Brain microvascular endothelial cell (primary cell): ENCODE measurements around the gene MT1E.
"Not testable (repeated sequence)": the region's sequence is repeated elsewhere in the genome, so short reads cannot be mapped to it uniquely, and the experiment has no call there.

Experiments
- DNase-seq: peaks from one replicate; pipeline ENCODE4 v3.0.0-alpha.2; 2020
- H3K27ac ChIP-seq: fragments of 250-450 bp; sonication (Bioruptor Pico); 2 replicates; pipeline ENCODE4 v1.5.1; 2020; ENCODE audit warnings: mild to moderate bottlenecking, moderate library complexity
- H3K27me3 ChIP-seq: fragments of 250-450 bp; sonication (Bioruptor Pico); replicated peaks from 2 replicates; pipeline ENCODE4 v1.5.1; 2020; ENCODE audit warnings: mild to moderate bottlenecking
- H3K36me3 ChIP-seq: fragments of 250-450 bp; sonication (Bioruptor Pico); replicated peaks from 2 replicates; pipeline ENCODE4 v1.5.1; 2020; ENCODE audit warnings: mild to moderate bottlenecking
- H3K4me3 ChIP-seq: 2 replicates; pipeline ENCODE4 v1.5.1; 2011; ENCODE audit warnings: low read depth, mild to moderate bottlenecking, control low read depth, low read length, moderate library complexity
- CTCF ChIP-seq: IDR thresholded peaks from 2 replicates; pipeline ENCODE4 v1.5.1; 2011; ENCODE audit warnings: low read depth, mild to moderate bottlenecking, moderate library complexity, low read length, control low read depth, inconsistent platforms; ENCODE audit errors: missing control alignments
- in situ Hi-C: cut with HindIII; loops from 2 replicates; pipeline ENCODE4 v1.10.0; 2017; ENCODE audit warnings: low sequenced_read_pairs, low pct_ligation_motif_present

Gene MT1E

DNA sequence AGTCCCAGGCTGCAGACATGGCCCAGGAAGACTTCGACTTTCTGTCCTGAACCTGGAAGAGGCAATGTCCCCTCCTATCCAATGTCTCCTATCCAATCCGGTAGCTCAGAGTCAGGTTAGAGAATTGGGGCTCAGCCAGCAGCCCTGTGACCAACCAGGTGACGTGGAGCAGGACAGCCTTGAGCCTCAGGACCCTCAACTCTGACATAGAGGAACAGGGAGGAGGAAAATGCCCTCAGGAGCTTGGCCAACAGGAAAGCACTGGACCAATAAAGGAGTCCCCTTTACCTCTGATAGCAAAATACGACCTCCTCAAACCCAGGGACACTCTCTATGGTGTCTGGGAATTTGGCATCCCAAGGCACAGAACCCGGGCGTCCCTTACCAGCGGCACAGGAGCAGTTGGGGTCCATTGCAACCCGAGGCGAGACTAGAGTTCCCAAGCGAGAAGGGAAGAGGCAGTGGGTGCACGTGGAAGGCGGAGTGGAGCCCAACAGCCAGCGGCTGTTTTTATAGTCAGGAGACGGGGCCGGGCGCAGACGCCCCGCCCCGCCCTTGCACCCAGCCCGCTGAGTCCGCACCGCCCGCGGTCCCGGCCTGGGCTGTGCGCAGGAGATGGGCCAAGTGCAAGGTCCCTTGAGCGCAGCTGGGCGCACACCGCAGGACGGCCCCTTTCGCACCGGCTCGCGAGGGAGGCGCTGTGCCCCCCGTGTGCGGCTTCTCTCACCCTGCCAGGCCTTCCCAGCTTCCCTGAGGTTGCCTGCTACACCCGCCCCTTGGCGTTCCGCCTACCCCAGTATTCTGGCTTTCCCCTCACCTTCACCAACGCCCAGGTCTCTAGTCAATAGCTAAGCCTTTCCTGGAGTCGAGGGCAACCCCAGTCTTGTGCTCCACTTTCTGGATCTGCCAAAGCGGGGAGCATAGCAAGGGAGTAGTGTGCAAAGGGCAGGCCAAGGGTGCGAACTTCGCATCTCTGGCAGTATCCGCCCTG, 42.3 kb downstream of the MT1E start, which contains the start of gene MT1G:
MT1G (minus strand) TSS at position 485 of the 991 bp plus-strand sequence; CDS start at position 413, 72 bp downstream.
- Histone ChIP-seq H3K36me3 (no peaks in the 10 kb centered on the region), H3K4me3 (no peak within 1 kb of the TSS), H3K27me3 (peaks cover 58% of the 10 kb centered on the region), H3K27ac (no peak within 1 kb of the TSS)
- in situ Hi-C loops = no loop called here
- DNase-seq = no peak
- no peak for TF ChIP-seq CTCF

DNA sequence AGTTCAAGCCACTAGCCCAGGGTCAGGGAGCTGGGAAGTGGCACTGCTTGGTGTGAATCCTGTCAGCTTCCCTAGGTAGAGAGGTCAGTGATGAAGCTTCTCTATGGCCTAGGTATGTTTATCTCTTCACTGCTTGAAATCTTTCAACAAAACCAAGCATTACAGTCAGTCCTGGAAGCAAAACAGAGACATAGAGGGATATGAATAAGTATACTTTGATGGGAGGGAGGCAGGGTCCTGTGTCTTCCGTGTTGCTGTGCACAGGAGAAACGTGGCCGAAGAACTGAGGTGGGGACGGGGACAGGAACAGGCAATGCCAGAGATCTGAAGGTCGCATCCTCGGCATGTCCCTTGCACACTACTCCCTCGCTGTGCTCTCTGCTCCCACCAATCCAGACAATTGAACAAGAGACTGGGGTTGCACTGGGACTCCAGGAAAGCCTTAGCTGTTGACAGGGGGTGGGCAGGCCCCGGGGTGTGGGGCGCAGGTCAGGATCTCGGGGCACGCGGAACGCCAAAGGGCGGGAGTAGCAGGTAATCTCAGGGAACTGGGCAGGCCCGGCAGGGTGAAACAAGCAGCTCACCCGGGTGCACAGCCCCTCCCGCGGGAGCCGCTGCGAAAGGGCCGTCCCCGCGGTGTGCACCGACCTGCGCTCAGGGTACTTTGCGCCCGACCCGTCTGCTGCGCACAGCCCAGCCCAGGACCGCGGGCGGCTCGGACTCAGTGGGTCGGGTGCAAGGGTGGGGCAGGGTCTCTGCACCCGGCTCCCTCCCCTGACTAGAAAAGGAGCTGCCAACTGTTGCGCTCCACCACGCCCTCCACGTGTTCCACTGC, 43.6 kb downstream of the MT1E start, which contains the start of gene MT1H:
MT1H (plus strand) TSS at position 810 of the 835 bp plus-strand sequence. CDS start 71 bp downstream, outside the sequence.
- Histone ChIP-seq H3K27me3 (peaks cover 51% of the 10 kb centered on the region), H3K36me3 (no peaks in the 10 kb centered on the region), H3K27ac (no peak within 1 kb of the TSS), H3K4me3 (no peak within 1 kb of the TSS)
- in situ Hi-C loops = no loop called here
- no peak for TF ChIP-seq CTCF
- DNase-seq = no peak

DNA sequence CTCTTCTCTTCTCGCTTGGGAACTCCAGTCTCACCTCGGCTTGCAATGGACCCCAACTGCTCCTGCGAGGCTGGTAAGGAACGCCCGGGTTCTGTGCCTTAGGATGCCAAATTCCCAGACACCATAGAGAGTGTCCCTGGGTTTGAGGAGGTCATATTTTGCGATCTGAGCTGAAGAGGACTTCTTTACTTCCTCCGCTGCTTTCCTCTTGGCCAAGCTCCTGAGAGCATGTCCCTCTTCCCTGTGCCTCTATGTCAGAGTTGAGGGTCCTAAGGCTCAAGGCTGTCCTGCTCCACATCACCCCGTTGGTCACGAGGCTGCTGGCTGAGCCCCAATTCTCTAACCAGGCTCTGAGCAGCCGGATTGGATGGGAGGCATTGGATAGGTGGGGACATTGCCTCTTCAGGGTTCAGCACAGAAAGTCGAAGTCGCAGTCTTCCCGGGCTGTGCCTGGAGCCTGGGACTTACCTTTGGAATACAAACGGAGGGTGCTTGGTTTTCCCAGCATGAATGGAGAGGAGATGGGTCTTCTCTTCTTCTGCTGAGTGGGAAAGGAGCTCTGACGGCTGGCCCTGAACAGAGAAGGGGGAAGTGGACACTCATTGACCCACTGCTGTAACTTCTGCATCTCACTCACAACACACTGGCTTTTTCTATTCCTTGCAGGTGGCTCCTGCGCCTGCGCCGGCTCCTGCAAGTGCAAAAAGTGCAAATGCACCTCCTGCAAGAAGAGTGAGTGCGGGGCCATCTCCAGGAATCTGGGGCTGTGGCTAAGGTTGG, 44.4 kb downstream of the MT1E start:
- in situ Hi-C loops = no loop called here
- peaks cover 47% of the 10 kb centered on the region for H3K27me3 ChIP-seq
- no peak for TF ChIP-seq CTCF
- no peak overlapping the region for H3K27ac ChIP-seq
- no peak for DNase-seq
- no peak overlapping the region for H3K4me3 ChIP-seq
- H3K36me3 ChIP-seq = no peaks in the 10 kb centered on the region

GRCh38 chr16:56670620-56670934, 45.0 kb downstream of the MT1E start:
- H3K27me3 ChIP-seq = peaks cover 43% of the 10 kb centered on the region

GRCh38 chr16:56671691-56672090, 46.1 kb downstream of the MT1E start:
- H3K36me3 ChIP-seq, in situ Hi-C loops, H3K4me3 ChIP-seq, H3K27ac ChIP-seq, DNase-seq: not testable (repeated sequence)
- H3K27me3 ChIP-seq = peaks cover 49% of the 10 kb centered on the region

More at GRCh38 chr16:56670620-56670934, 45.0 kb downstream of the MT1E start:
- in situ Hi-C loops = no loop called here
- Histone ChIP-seq H3K36me3 (no peaks in the 10 kb centered on the region), H3K4me3 (no peak overlapping the region), H3K27ac (no peak overlapping the region)
- no peak for DNase-seq
- no peak for TF ChIP-seq CTCF

- DNase-seq, H3K36me3 ChIP-seq, in situ Hi-C loops, H3K4me3 ChIP-seq, H3K27ac ChIP-seq: not testable (repeated sequence)
- H3K27me3 ChIP-seq = peaks cover 44% of the 10 kb centered on the region
These were observed 46.6 kb downstream of the MT1E start for GRCh38 chr16:56672171-56672570.
